Measurements from ENCODE around the gene NPM1.

NPM1 gene

DNA sequence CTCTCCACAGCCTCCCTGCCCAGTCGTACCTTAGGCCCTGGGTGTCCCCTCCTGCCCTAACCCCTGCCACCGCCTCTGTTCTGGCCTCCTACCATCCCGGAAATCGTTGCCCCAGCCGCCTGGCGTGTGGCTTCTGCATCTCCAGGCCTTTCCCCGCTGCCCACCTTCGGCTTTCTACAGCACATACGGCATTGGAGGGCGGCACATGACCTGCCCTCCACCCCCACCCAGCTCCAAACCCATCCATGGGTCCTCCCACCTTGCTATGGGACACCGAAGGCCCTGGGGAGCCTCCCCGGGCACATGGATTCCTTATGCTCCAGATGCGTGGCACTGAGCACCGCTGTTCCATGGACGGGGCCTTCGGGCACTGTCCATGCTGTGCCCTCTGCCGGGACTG, 63.8 kb downstream of the NPM1 start:
- TF ChIP-seq, protein P1, sequence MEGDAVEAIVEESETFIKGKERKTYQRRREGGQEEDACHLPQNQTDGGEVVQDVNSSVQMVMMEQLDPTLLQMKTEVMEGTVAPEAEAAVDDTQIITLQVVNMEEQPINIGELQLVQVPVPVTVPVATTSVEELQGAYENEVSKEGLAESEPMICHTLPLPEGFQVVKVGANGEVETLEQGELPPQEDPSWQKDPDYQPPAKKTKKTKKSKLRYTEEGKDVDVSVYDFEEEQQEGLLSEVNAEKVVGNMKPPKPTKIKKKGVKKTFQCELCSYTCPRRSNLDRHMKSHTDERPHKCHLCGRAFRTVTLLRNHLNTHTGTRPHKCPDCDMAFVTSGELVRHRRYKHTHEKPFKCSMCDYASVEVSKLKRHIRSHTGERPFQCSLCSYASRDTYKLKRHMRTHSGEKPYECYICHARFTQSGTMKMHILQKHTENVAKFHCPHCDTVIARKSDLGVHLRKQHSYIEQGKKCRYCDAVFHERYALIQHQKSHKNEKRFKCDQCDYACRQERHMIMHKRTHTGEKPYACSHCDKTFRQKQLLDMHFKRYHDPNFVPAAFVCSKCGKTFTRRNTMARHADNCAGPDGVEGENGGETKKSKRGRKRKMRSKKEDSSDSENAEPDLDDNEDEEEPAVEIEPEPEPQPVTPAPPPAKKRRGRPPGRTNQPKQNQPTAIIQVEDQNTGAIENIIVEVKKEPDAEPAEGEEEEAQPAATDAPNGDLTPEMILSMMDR (IDR thresholded peaks at IDR 0.05), result no peak

DNA sequence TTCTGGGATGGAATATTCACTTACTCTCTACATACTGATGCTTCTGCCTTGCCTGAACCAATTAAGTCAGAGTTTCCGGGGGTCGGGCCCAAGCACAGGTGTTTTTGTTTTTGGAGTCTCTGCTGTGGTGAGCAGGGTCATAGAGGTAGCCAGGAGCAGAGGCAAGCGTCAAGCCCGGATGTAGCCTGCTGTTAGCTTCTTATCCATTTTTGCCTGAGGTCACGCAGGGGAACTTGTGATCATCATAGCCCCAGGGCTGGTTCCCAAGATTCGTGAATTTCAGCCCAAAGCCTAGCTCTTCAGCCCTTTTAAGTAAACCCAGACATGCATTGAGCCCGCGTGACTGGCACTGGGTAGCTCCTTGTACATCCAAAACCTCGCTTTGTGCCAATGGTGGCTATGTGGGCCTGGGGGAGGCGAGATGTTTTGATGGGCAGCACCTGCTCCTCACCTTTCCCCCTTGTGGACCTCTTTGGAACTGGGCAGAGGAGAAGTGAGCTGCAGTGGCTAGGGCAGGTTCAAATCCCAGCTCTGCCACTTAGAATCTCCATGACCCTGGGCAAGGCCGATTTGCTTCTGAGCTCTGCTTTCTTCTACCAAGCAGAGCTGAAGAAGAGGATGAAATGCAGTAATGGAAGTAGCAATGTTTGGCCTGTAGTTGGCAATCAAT, 65.5 kb downstream of the NPM1 start:
- TF ChIP-seq, protein P1 (IDR thresholded peaks at IDR 0.05), result no peak

DNA sequence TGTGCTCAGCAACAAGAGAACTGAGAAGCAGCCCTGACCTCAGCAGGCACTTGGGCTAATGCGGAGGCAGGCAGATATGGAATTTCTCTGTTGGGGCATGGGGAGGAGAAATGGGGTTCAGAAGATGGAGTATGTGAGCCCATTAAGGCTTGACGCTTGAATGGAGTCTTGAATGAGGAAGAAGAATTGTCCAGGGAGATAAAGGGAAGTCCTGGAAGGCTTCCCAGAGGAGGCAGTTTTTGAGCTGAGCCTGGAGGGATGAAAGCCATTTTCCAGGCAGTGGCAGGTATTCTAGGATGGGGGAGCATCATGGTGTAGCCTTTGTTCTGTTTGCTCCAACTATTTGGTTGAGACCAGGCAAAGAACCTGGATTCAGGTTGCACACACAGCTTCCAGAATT, 66.3 kb downstream of the NPM1 start:
- TF ChIP-seq, protein P1 (IDR thresholded peaks at IDR 0.05), result no peak

- TF ChIP-seq, protein P1 (IDR thresholded peaks at IDR 0.05), result no peak
These were observed 66.9 kb downstream of the NPM1 start for GRCh38 chr5:171454549-171454948.

DNA sequence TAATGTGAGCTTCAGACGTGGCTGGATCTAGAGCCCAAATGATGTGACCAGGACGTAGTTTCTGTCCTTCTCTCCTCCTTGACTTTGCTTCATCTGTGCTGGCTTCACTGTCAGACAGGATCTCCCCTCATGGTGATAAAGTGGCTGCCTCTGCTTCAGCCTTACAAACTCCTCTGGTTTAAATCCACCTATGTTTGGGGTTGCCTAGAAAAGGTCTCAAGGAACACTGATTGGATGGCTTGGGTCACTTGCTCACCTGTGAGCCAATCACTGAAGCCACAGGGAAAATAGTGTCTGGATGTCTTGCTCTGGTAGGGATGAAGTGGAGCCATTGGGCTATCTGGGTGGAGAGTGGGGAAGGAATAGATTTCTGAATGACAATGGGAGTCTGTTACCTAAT, 67.9 kb downstream of the NPM1 start:
- TF ChIP-seq, protein P1 (IDR thresholded peaks at IDR 0.05), result no peak

DNA sequence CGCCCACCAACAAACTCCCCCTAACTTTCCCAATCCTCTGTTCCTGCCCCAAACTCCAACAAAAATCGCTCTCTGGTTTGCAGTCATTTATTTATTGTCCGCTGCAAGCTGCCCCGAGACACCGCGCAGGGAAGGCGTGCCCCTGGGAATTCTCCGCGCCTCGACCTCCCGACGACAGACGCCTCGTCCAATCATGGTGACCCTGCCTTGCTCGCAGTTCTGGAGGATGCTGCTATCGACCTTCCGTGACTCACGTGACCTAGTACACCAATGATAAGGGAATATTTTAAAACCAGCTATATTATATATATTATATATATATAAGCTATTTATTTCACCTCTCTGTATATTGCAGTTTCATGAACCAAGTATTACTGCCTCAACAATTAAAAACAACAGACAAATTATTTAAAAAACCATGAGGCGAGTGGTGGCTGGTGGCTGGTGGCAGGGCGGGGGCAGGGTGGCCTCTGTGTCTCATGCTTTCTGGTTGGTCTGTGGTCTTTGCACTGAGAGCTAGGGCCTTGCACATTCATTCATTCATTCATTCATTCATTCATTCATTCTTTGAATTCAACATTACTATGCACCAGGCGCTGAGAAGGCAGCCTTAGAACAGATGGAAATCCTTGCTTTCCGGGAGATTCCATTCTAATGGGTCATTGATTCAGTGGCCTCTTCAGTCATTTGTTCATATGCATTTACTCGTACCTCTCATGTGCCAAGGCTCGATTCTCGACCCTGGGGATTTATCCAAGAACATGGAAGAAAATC, 69.7 kb downstream of the NPM1 start:
- TF ChIP-seq, protein P1 (IDR thresholded peaks at IDR 0.05), result no peak

GRCh38 chr5:171459839-171460238, 72.2 kb downstream of the NPM1 start:
- TF ChIP-seq, protein P1 (IDR thresholded peaks at IDR 0.05), result no peak

Measured in LNCAP (cell line).